IMR-90 (cell line): ENCODE results near the gene ZNF688. TPM values are rescaled to one million over a fixed set of nuclear protein-coding genes. Genes with fewer than 3 reads are reported as not detected.
A peak's percentile ranks its signal among the peaks of the same experiment; 100 is the strongest.

Source experiments
- BHLHE40 ChIP-seq: fragments of 150-350 bp; IDR thresholded peaks from 2 replicates; pipeline ENCODE4 v1.6.1; 2016; ENCODE audit warnings: mild to moderate bottlenecking, low read depth, low read length
- MAZ ChIP-seq: IDR thresholded peaks from 2 replicates; pipeline ENCODE4 v1.6.1; 2012; ENCODE audit warnings: low read depth, mild to moderate bottlenecking, low read length, improper control_type of control experiment, moderate library complexity, borderline replicate concordance
- polyA plus RNA-seq, 3 experiments: library from polyadenylated mRNA; depleted of rRNA; stranded (reverse); fragments of >200 nt; gene quantifications; 2 replicates each; pipeline ENCODE4 v1.2.3, GENCODE V29; 2012; ENCODE audit warnings: low replicate concordance in 1 of 3
- total RNA-seq: library from RNA; depleted of rRNA; stranded (reverse); fragments of >200 nt; gene quantifications from 2 replicates; pipeline ENCODE4 v1.2.3, GENCODE V29; 2012
- TF ChIP-seq, protein P1 (sequence below): fragments of 150-350 bp; IDR thresholded peaks from 2 replicates; pipeline ENCODE4 v1.6.1; 2016; ENCODE audit warnings: low read depth, mild to moderate bottlenecking, low read length, moderate library complexity, borderline replicate concordance

The ZNF688 gene
- total and polyA plus RNA-seq, 2 of the 4 experiments (the other 2 are of a cell fraction) = 1.8 to 3.7 TPM

DNA sequence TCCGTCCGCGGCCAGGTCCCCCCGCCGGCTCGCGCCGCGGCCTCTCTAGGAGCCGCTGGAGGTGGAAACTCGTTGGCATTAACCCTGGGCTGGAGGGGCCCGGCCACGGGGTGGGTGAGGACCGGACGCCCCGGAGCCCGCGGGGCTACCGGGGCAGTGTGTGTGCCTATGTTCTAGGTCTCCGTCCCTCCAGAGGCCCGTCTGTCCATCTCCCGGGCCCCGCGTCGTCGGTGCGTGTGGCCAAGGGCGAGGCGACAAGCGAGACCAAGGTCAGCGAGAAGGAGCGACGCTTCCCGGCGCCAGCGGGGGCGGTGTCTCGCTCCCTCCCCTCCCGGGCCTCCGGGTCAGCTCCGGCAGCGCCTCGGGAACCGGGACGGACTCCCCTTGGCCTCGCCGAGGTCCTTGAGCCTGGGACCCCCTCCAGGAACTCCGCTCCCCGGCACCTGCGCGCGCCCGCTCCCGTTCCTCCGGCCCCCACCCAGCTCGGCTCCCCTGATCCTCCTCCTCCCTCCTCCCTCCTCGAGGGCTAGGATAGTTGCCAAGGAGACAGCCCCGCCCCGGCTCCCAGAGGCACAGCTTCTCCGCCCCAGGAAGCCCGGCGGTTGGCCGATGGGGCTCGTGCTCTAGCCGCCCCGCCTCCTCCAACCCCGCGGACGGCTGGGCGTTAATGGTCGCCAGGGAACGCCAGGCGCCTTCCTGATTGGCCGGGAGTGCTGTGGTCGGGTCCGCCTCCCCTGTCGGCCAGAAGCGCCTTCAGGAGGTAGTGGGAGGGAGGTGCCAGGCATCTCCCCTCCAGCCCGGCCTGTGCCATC, 44.5 kb downstream of the ZNF688 start (continued):
- TF ChIP-seq, protein P1, sequence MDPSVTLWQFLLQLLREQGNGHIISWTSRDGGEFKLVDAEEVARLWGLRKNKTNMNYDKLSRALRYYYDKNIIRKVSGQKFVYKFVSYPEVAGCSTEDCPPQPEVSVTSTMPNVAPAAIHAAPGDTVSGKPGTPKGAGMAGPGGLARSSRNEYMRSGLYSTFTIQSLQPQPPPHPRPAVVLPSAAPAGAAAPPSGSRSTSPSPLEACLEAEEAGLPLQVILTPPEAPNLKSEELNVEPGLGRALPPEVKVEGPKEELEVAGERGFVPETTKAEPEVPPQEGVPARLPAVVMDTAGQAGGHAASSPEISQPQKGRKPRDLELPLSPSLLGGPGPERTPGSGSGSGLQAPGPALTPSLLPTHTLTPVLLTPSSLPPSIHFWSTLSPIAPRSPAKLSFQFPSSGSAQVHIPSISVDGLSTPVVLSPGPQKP = no peak
- peak; percentile 65; the same call in 1 of the 2 replicates for TF ChIP-seq BHLHE40
- peak; percentile 97 for TF ChIP-seq MAZ
